ENCODE results near the gene FCRL5. TPM values are rescaled to one million over a fixed set of nuclear protein-coding genes. Genes with fewer than 3 reads are reported as not detected.
"Not testable (repeated sequence)": the region's sequence is repeated elsewhere in the genome, so short reads cannot be mapped to it uniquely, and the experiment has no call there.

Gene FCRL5
- total RNA-seq, 2 donors from 2014 or later = 1.1 TPM; not detected in 1

DNA sequence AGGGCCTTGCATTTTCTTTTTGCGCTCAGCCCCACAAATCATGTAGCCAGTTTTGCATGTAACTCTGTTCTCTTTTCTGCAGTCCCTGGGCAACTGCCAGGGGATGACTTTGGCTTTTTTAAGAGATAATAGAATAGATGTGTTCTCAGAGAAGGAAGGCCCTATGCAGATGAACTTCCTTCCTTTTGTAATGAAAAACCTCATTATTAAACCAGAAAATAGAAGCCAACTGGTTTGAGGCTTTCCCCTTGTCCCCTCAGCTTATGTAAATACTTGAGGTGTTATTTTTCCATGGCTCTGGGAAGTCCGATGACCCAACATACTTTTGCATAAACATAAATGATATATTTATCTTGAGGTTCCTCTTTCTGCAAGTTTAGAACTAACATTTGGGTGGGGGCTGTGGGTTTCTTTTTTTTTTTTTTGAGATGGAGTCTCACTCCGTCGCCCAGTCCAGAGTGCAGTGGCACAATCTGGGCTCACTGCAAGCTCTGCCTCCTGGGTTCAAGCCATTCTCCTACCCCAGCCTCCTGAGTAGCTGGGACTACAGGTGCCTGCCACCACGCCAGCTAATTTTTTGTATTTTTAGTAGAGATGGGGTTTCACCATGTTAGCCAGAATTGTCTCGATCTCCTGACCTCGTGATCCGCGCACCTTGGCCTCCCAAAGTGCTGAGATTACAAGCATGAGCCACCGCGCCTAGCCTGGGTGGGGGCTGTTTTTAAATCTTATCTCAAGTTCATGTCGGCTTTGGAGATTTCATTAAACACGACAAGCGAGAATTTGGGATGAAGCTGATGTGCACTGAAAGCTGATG lies 14.4 kb upstream of the FCRL5 start:
- no peak overlapping the region for H3K27ac Mint-ChIP-seq
- no peak for TF ChIP-seq CTCF (conservative IDR thresholded peaks at IDR 0.05)
- H3K4me1 ChIP-seq (ENCODE audit: control insufficient read depth, insufficient read depth, low read length) = peaks cover 9% of the 10 kb centered on the region
- H3K27me3 ChIP-seq (ENCODE audit: control insufficient read depth, insufficient read depth, low read length, poor library complexity, severe bottlenecking) = no peaks in the 10 kb centered on the region
- no peaks in the 10 kb centered on the region for H3K27me3 Mint-ChIP-seq (ENCODE audit: insufficient read depth)
- H3K36me3 Mint-ChIP-seq (ENCODE audit: low read depth) = no peaks in the 10 kb centered on the region
- no peak overlapping the region for H3K9ac ChIP-seq (ENCODE audit: extremely low read depth, low read length, poor library complexity, severe bottlenecking)
- H3K9me3 Mint-ChIP-seq = no peaks in the 10 kb centered on the region
- no peak overlapping the region for H3K27ac ChIP-seq (ENCODE audit: low read depth, low read length)
- no peak overlapping the region for H3K4me3 ChIP-seq (ENCODE audit: low read length)
- no peak for DNase-seq
- no peaks in the 10 kb centered on the region for H3K9me3 ChIP-seq (ENCODE audit: control insufficient read depth, low read length)
- no peaks in the 10 kb centered on the region for H3K36me3 ChIP-seq (ENCODE audit: control insufficient read depth, insufficient read depth, low read length)
- WGBS, 2 experiments (ENCODE audit: insufficient coverage in 1 of 2, insufficient read length in 1 of 2) = 91 to 99% methylated on average over 7 to 13 of the region's 14 CpGs
- H3K4me3 Mint-ChIP-seq = no peak overlapping the region
- H3K4me1 Mint-ChIP-seq = peaks cover 6% of the 10 kb centered on the region

- Mint-ChIP-seq H3K4me1 (peaks cover 10% of the 10 kb centered on the region), H3K9me3 (no peaks in the 10 kb centered on the region), H3K27ac (no peak overlapping the region), H3K36me3 (ENCODE audit: low read depth) (no peaks in the 10 kb centered on the region), H3K4me3 (no peak overlapping the region), H3K27me3 (ENCODE audit: insufficient read depth) (no peaks in the 10 kb centered on the region)
- Histone ChIP-seq H3K4me3 (ENCODE audit: low read length) (no peak overlapping the region), H3K9ac (ENCODE audit: extremely low read depth, low read length, poor library complexity, severe bottlenecking) (no peak overlapping the region), H3K27ac (ENCODE audit: low read depth, low read length) (no peak overlapping the region), H3K9me3 (ENCODE audit: control insufficient read depth, low read length) (no peaks in the 10 kb centered on the region), H3K27me3 (ENCODE audit: control insufficient read depth, insufficient read depth, low read length, poor library complexity, severe bottlenecking) (no peaks in the 10 kb centered on the region), H3K4me1 (ENCODE audit: control insufficient read depth, insufficient read depth, low read length) (peaks cover 13% of the 10 kb centered on the region), H3K36me3 (ENCODE audit: control insufficient read depth, insufficient read depth, low read length) (no peaks in the 10 kb centered on the region)
- TF ChIP-seq CTCF (conservative IDR thresholded peaks at IDR 0.05) = no peak
- 90 to 91% methylated on average over 2 of the region's 2 CpGs for WGBS, 2 experiments (ENCODE audit: insufficient coverage in 1 of 2, insufficient read length in 1 of 2)
- DNase-seq = no peak
Measured at GRCh38 chr1:157562515-157562914, 10.2 kb upstream of the FCRL5 start.

DNA sequence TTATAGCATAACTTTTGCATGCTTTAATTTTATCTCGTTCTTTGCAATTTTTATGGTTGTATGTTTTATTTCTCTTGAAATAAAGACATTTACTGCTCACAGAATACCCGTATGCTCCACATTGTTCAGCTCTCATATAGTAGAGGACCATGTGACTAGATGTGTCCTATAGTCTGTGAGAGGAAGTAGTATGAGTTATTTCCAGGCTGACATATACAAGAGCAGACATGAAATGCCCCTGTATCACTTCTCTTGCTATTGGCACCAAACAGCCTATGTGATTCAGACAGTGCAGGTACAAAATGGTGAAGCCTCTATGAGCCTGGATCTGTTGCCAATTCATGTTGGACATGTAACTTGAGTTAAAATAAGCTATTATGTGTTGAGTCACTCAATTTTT lies 5.8 kb upstream of the FCRL5 start:
- no peak for TF ChIP-seq CTCF (conservative IDR thresholded peaks at IDR 0.05)
- H3K4me1 Mint-ChIP-seq = peaks cover 10% of the 10 kb centered on the region

DNA sequence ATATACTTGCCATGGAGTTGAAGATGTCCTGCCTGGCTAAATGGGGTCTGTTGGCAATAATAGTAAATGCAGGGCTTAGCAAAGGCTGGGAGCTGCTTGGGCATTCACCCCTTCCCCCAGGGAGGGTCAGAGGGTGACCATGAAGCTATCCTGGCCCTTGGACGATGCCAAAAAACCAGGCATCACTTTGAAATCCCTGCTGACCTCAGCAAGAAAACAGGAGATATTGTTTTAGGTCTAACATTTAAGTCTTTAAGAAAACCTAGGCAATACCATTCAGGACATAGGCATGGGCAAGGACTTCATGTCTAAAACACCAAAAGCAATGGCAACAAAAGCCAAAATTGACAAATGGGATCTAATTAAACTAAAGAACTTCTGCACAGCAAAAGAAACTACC lies 4.2 kb downstream of the FCRL5 start:
- H3K9me3 Mint-ChIP-seq = not testable (repeated sequence)

More for the DNA sequence above, 5.8 kb upstream of the FCRL5 start:
- no peaks in the 10 kb centered on the region for H3K27me3 Mint-ChIP-seq (ENCODE audit: insufficient read depth)
- Histone ChIP-seq H3K9me3 (ENCODE audit: control insufficient read depth, low read length) (no peaks in the 10 kb centered on the region), H3K36me3 (ENCODE audit: control insufficient read depth, insufficient read depth, low read length) (no peaks in the 10 kb centered on the region), H3K27ac (ENCODE audit: low read depth, low read length) (no peak overlapping the region), H3K4me1 (ENCODE audit: control insufficient read depth, insufficient read depth, low read length) (peaks cover 13% of the 10 kb centered on the region), H3K9ac (ENCODE audit: extremely low read depth, low read length, poor library complexity, severe bottlenecking) (no peak overlapping the region), H3K4me3 (ENCODE audit: low read length) (no peak overlapping the region), H3K27me3 (ENCODE audit: control insufficient read depth, insufficient read depth, low read length, poor library complexity, severe bottlenecking) (no peaks in the 10 kb centered on the region)
- DNase-seq = no peak
- no peak overlapping the region for H3K27ac Mint-ChIP-seq
- WGBS, 2 experiments (ENCODE audit: insufficient coverage in 1 of 2, insufficient read length in 1 of 2) = no CpG with 5 or more reads among the region's 2 CpGs
- H3K36me3 Mint-ChIP-seq (ENCODE audit: low read depth) = no peaks in the 10 kb centered on the region
- H3K9me3 Mint-ChIP-seq = no peaks in the 10 kb centered on the region
- H3K4me3 Mint-ChIP-seq = no peak overlapping the region

More for the DNA sequence above, 4.2 kb downstream of the FCRL5 start:
- H3K4me1 Mint-ChIP-seq; DNase-seq; H3K4me3 ChIP-seq (ENCODE audit: low read length); H3K27ac Mint-ChIP-seq; H3K27me3 Mint-ChIP-seq (ENCODE audit: insufficient read depth); H3K4me1 ChIP-seq (ENCODE audit: control insufficient read depth, insufficient read depth, low read length); H3K36me3 Mint-ChIP-seq (ENCODE audit: low read depth); H3K4me3 Mint-ChIP-seq; H3K27ac ChIP-seq (ENCODE audit: low read depth, low read length); H3K27me3 ChIP-seq (ENCODE audit: control insufficient read depth, insufficient read depth, low read length, poor library complexity, severe bottlenecking); H3K9me3 ChIP-seq (ENCODE audit: control insufficient read depth, low read length); H3K36me3 ChIP-seq (ENCODE audit: control insufficient read depth, insufficient read depth, low read length); H3K9ac ChIP-seq (ENCODE audit: extremely low read depth, low read length, poor library complexity, severe bottlenecking): not testable (repeated sequence)
- 100% methylated on average over 1 of the region's 1 CpG; no CpG with 5 or more reads in 1 of the 2 experiments for WGBS, 2 experiments (ENCODE audit: insufficient coverage in 1 of 2, insufficient read length in 1 of 2)
